ENCODE data around the gene SDCBP2. TPM values are rescaled to one million over a fixed set of nuclear protein-coding genes. Genes with fewer than 3 reads are reported as not detected.

The SDCBP2 gene
- total RNA-seq, 4 donors from 2014 or later: 1.3 to 2.9 (median 2.1) TPM

GRCh38 chr20:1333462-1334369 is 4.8 kb upstream of the SDCBP2 start:
- in situ Hi-C loops (cut with MboI; ENCODE audit: low sequenced_read_pairs in 4 of 4): loop anchor here in 2 of 4 donors (5.0 to 10.0 kb wide), 2 partner anchors 51 to 54 kb away; no protein-coding TSS in a partner anchor
- H3K27me3 ChIP-seq: no peaks in the 10 kb centered on the region
- H3K27ac ChIP-seq: peak overlapping the region; percentile 29 to 99 (median 94)
- DNase-seq (no peak), ATAC-seq (no peak)
- intact Hi-C loops (cut with DNase I; ENCODE audit: low total_unique reads): no loop called here
- no peak overlapping the region for H3K4me3 ChIP-seq
- TF ChIP-seq POLR2A (IDR thresholded peaks at IDR 0.05) (no peak), CTCF (IDR thresholded peaks at IDR 0.05 in 4 of 5, conservative IDR thresholded peaks at IDR 0.05 in 1 of 5) (no peak)
- H3K4me1 ChIP-seq: peaks cover 43 to 57% of the 10 kb centered on the region in 2 donors
- no peaks in the 10 kb centered on the region for H3K36me3 ChIP-seq
- no peaks in the 10 kb centered on the region for H3K9me3 ChIP-seq

- peaks cover 50 to 62% of the 10 kb centered on the region in 2 donors for H3K4me1 ChIP-seq
- no peak for DNase-seq
- TF ChIP-seq POLR2A (IDR thresholded peaks at IDR 0.05): peak in 1 of 2 donors; percentile 12
- no peak for TF ChIP-seq CTCF (IDR thresholded peaks at IDR 0.05 in 4 of 5, conservative IDR thresholded peaks at IDR 0.05 in 1 of 5)
- H3K9me3 ChIP-seq: no peaks in the 10 kb centered on the region
- H3K27ac ChIP-seq: peak overlapping the region; percentile 93 to 99 (median 97)
- no peak for ATAC-seq
- in situ Hi-C loops (cut with MboI; ENCODE audit: low sequenced_read_pairs in 4 of 4): loop anchor here in 2 of 4 donors (5.0 to 10.0 kb wide), 2 partner anchors 52 to 54 kb away; no protein-coding TSS in a partner anchor
- no peaks in the 10 kb centered on the region for H3K36me3 ChIP-seq
- H3K27me3 ChIP-seq: no peaks in the 10 kb centered on the region
- H3K4me3 ChIP-seq: no peak overlapping the region
- intact Hi-C loops (cut with DNase I; ENCODE audit: low total_unique reads): no loop called here
Observed at GRCh38 chr20:1332749-1333300, 3.9 kb upstream of the SDCBP2 start.

DNA sequence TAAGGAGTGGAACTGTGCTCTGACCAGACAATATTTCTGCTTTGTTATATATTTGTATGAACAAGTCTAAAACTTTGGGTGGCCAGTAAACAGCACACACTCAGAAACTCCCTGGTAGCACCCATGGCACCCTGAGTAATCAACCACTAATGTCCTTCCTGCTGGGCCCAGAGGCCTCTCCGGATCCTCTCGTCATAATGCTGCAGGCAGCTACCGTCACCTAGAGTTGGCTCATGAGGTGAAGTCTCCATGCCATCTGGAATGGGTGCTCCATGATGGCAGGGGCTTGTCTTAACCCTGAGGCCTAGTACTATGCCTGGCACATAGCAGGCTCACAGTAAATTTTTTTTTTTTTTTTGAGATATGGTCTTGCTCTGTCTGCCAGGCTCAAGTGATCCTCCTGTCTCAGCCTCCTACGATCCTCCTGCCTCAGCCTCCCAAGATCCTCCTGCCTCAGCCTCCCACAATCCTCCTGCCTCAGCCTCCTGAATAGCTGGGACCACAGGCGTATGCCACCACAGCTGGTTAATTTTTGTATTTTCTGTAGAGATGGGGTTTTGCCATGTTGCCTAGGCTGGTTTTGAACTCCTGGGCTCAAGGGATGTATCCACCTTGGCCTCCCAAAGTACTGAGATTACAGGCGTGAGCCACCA is 3.0 kb upstream of the SDCBP2 start:
- peaks cover 50 to 62% of the 10 kb centered on the region in 2 donors for H3K4me1 ChIP-seq
- intact Hi-C loops (cut with DNase I; ENCODE audit: low total_unique reads): loop anchor here (2.0 kb wide), 1 partner anchor 43 kb away; no protein-coding TSS in a partner anchor
- H3K4me3 ChIP-seq: no peak overlapping the region
- ATAC-seq: no peak
- H3K9me3 ChIP-seq: no peaks in the 10 kb centered on the region
- no peak for TF ChIP-seq POLR2A (IDR thresholded peaks at IDR 0.05)
- TF ChIP-seq CTCF (IDR thresholded peaks at IDR 0.05 in 4 of 5, conservative IDR thresholded peaks at IDR 0.05 in 1 of 5): no peak
- H3K27ac ChIP-seq: peak overlapping the region; percentile 93 to 99 (median 97)
- no peaks in the 10 kb centered on the region for H3K36me3 ChIP-seq
- H3K27me3 ChIP-seq: no peaks in the 10 kb centered on the region
- no peak for DNase-seq
- in situ Hi-C loops (cut with MboI; ENCODE audit: low sequenced_read_pairs in 4 of 4): loop anchor here in 2 of 4 donors (5.0 to 10.0 kb wide), 2 partner anchors 53 to 55 kb away; no protein-coding TSS in a partner anchor

- in situ Hi-C loops (cut with MboI; ENCODE audit: low sequenced_read_pairs in 4 of 4) (loop anchor here in 2 of 4 donors (5.0 to 10.0 kb wide), 2 partner anchors 54 to 56 kb away; no protein-coding TSS in a partner anchor), intact Hi-C loops (cut with DNase I; ENCODE audit: low total_unique reads) (loop anchor here (2.0 kb wide), 1 partner anchor 44 kb away; no protein-coding TSS in a partner anchor)
- Histone ChIP-seq H3K4me3 (no peak overlapping the region), H3K27me3 (no peaks in the 10 kb centered on the region), H3K27ac (peak overlapping the region; percentile 93 to 99 (median 97)), H3K4me1 (peaks cover 52 to 63% of the 10 kb centered on the region in 2 donors), H3K36me3 (no peaks in the 10 kb centered on the region), H3K9me3 (no peaks in the 10 kb centered on the region)
- DNase-seq: no peak
- no peak for TF ChIP-seq POLR2A (IDR thresholded peaks at IDR 0.05)
- TF ChIP-seq CTCF (IDR thresholded peaks at IDR 0.05 in 4 of 5, conservative IDR thresholded peaks at IDR 0.05 in 1 of 5): no peak
- ATAC-seq: no peak
Observed at GRCh38 chr20:1331101-1331500, 2.2 kb upstream of the SDCBP2 start.
